GM23338 (cell line): ENCODE measurements around the gene ACAD9. TPM values are rescaled to one million over a fixed set of nuclear protein-coding genes. Genes with fewer than 3 reads are reported as not detected.

Source experiments
- ATAC-seq: fragments of 200-7000 bp; cut with Tn5 transposase; 3 replicates; pipeline ENCODE4 v1.9.1; 2020
- DNase-seq: peaks from one replicate; pipeline ENCODE4 v3.0.0-alpha.2; 2015; ENCODE audit warnings: low spot score
- H2AFZ ChIP-seq: fragments of 200-600 bp; sonication (generic); 2 replicates; pipeline ENCODE4 v1.8.0; 2016; ENCODE audit warnings: antibody characterized with exemption, mild to moderate bottlenecking, moderate library complexity
- H3F3A ChIP-seq: fragments of 200-600 bp; sonication (generic); replicated peaks from 2 replicates; pipeline ENCODE4 v1.8.0; 2017; ENCODE audit warnings: antibody characterized with exemption, mixed run types, low read depth
- H3K27ac ChIP-seq: fragments of 200-600 bp; sonication (generic); 2 replicates; pipeline ENCODE4 v1.6.1; 2016; ENCODE audit warnings: low read depth
- H3K27me3 ChIP-seq: fragments of 200-600 bp; sonication (generic); 2 replicates; pipeline ENCODE4 v1.8.0; 2016; ENCODE audit warnings: mild to moderate bottlenecking, mixed run types, moderate library complexity; ENCODE audit not compliant: insufficient read depth
- H3K36me3 ChIP-seq: fragments of 200-600 bp; sonication (generic); 2 replicates; pipeline ENCODE4 v1.8.0; 2016; ENCODE audit warnings: mild to moderate bottlenecking; ENCODE audit not compliant: insufficient read depth
- H3K4me1 ChIP-seq: fragments of 200-600 bp; sonication (generic); 2 replicates; pipeline ENCODE4 v1.8.0; 2016; ENCODE audit warnings: mild to moderate bottlenecking, moderate library complexity; ENCODE audit not compliant: insufficient read depth
- H3K4me2 ChIP-seq: fragments of 200-600 bp; sonication (generic); 2 replicates; pipeline ENCODE4 v1.7.1; 2017; ENCODE audit warnings: mixed run types
- H3K4me3 ChIP-seq: fragments of 200-600 bp; sonication (generic); 2 replicates; pipeline ENCODE4 v1.6.1; 2016; ENCODE audit warnings: mixed run types
- H3K79me2 ChIP-seq: fragments of 200-600 bp; sonication (generic); replicated peaks from 2 replicates; pipeline ENCODE4 v1.8.0; 2017; ENCODE audit warnings: mild to moderate bottlenecking; ENCODE audit not compliant: insufficient read depth
- H3K9me2 ChIP-seq: fragments of 200-600 bp; sonication (generic); 2 replicates; pipeline ENCODE4 v1.8.0; 2017; ENCODE audit not compliant: insufficient read depth
- H4K20me1 ChIP-seq: fragments of 200-600 bp; sonication (generic); replicated peaks from 2 replicates; pipeline ENCODE4 v1.8.0; 2017; ENCODE audit warnings: mild to moderate bottlenecking; ENCODE audit not compliant: insufficient read depth
- H3K27ac Mint-ChIP-seq: 2 replicates; pipeline ENCODE4 v1.8.0; 2020; ENCODE audit warnings: inconsistent platforms, mild to moderate bottlenecking, moderate library complexity, mixed read lengths
- H3K27me3 Mint-ChIP-seq: 3 replicates; pipeline ENCODE4 v1.8.0; 2022; ENCODE audit warnings: low read depth, mild to moderate bottlenecking, moderate library complexity, mixed read lengths, inconsistent platforms; ENCODE audit not compliant: insufficient read depth, poor library complexity
- H3K36me3 Mint-ChIP-seq: 3 replicates; pipeline ENCODE4 v1.8.0; 2021; ENCODE audit warnings: low read depth, mild to moderate bottlenecking, inconsistent platforms, moderate library complexity, mixed read lengths
- H3K4me1 Mint-ChIP-seq: 3 replicates; pipeline ENCODE4 v1.8.0; 2020; ENCODE audit warnings: mild to moderate bottlenecking, inconsistent platforms, mixed read lengths
- H3K4me3 Mint-ChIP-seq: 3 replicates; pipeline ENCODE4 v1.8.0; 2021; ENCODE audit warnings: moderate library complexity, mild to moderate bottlenecking, inconsistent platforms, mixed read lengths
- H3K9me3 Mint-ChIP-seq: 3 replicates; pipeline ENCODE4 v1.8.0; 2020; ENCODE audit warnings: moderate library complexity, mild to moderate bottlenecking, inconsistent platforms, mixed read lengths
- CREB1 ChIP-seq: fragments of 250-450 bp; sonication (Bioruptor Pico); IDR thresholded peaks from 2 replicates; pipeline ENCODE4 v1.5.0; 2020; ENCODE audit warnings: low read depth, mild to moderate bottlenecking, moderate library complexity
- EZH2 ChIP-seq: fragments of 200-600 bp; sonication (generic); IDR thresholded peaks from one replicate; pipeline ENCODE4 v1.8.0; 2017; ENCODE audit warnings: antibody characterized with exemption, mild to moderate bottlenecking, low read depth; ENCODE audit not compliant: unreplicated experiment
- EZH2phosphoT487 ChIP-seq: fragments of 200-600 bp; sonication (generic); IDR thresholded peaks from one replicate; pipeline ENCODE4 v1.8.1; 2018; ENCODE audit warnings: antibody characterized with exemption; ENCODE audit not compliant: unreplicated experiment
- JUNB ChIP-seq: IDR thresholded peaks from one replicate; pipeline ENCODE4 v1.6.1; 2016; ENCODE audit warnings: antibody characterized with exemption; ENCODE audit not compliant: unreplicated experiment
- NANOG ChIP-seq: IDR thresholded peaks from 2 replicates; pipeline ENCODE4 v1.6.1; 2016; ENCODE audit warnings: antibody characterized with exemption, borderline replicate concordance
- POLR2AphosphoS5 ChIP-seq: IDR thresholded peaks from 2 replicates; pipeline ENCODE4 v1.6.1; 2016; ENCODE audit warnings: antibody characterized with exemption, low read depth
- STAT1 ChIP-seq: IDR thresholded peaks from one replicate; pipeline ENCODE4 v1.6.1; 2016; ENCODE audit warnings: antibody characterized with exemption; ENCODE audit not compliant: unreplicated experiment
- ZNF114 ChIP-seq: fragments of 250-450 bp; sonication (Bioruptor Pico); IDR thresholded peaks from 2 replicates; pipeline ENCODE4 v1.5.0; 2020; ENCODE audit warnings: mild to moderate bottlenecking, moderate library complexity
- ZNF331 ChIP-seq: fragments of 250-450 bp; sonication (Bioruptor Pico); IDR thresholded peaks from 2 replicates; pipeline ENCODE4 v1.5.0; 2020; ENCODE audit warnings: low read depth, mild to moderate bottlenecking, moderate library complexity
- polyA plus RNA-seq: library from polyadenylated mRNA; unstranded; fragments of >200 nt; fragmentation: Nextera tagmentation; extraction: Ambion mirVana; gene quantifications from 2 replicates; pipeline ENCODE4 v1.2.1, GENCODE V29; 2016
- total RNA-seq: library from RNA; depleted of rRNA; stranded (reverse); fragments of >200 nt; shearing (Covaris generic); gene quantifications from 2 replicates; pipeline ENCODE4 v1.2.3, GENCODE V29; 2014
- TF ChIP-seq, protein P1 (sequence below), 2 experiments: fragments of 200-600 bp in 1 of 2; sonication (generic) in 1 of 2; conservative IDR thresholded peaks; 2 replicates each; pipeline versions ENCODE4 v1.5.1 to v1.6.1; 2016 to 2017; ENCODE audit warnings: antibody characterized with exemption in 2 of 2, low read depth in 2 of 2, mild to moderate bottlenecking in 2 of 2, moderate library complexity in 1 of 2
- TF ChIP-seq, protein P2 (sequence below): IDR thresholded peaks from 2 replicates; pipeline ENCODE4 v1.6.1; 2016; ENCODE audit warnings: antibody characterized with exemption
- TF ChIP-seq, protein P3 (sequence below): IDR thresholded peaks from one replicate; pipeline ENCODE4 v1.6.1; 2018; ENCODE audit warnings: antibody characterized with exemption; ENCODE audit not compliant: unreplicated experiment
- TF ChIP-seq, protein P4 (sequence below): fragments of 250-450 bp; sonication (Bioruptor Pico); IDR thresholded peaks from 2 replicates; pipeline ENCODE4 v1.5.0; 2020; ENCODE audit warnings: mild to moderate bottlenecking, moderate library complexity

The ACAD9 gene
- total and polyA plus RNA-seq, 2 experiments from 2014 or later = 21.2 to 36.4 TPM

DNA sequence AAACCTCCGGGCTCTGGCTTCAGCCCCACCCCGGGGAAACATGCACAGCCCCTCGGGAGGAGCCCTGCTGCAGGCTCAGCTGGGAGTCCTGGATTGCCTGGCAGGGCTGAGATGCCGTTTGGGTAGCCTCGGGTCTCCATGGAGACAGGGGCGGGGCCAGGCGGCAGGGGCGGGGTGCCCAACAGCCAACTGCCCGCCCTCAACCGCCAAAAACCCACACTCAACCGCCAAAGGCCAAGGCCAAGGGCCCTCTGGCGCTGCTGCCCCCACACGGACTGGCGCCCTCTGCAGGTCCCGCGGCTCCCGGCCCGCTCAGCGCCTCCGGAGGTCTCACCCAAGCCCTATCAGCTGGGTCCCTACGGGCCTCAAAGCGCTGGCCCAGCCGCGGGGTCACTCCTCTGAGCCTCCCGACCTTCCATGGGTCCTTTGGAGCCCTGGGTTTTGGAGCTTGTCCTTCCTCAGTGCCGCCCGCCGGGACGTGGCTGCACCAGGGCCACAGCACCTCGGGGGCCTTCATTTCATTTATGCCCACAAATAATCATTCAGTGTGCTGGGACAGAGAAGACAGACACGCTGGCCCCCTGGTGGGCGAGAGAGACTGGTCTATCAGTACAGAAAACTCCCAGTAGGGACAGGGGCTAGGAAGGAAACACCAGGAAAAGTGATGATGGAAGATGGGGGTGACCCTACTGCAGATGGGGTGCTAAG, 33.5 kb upstream of the ACAD9 start:
- H3K27ac ChIP-seq = no peak overlapping the region
- H3K27ac Mint-ChIP-seq = no peak overlapping the region
- peak; percentile 88 for ATAC-seq

More for the DNA sequence above, 33.5 kb upstream of the ACAD9 start:
- peaks cover 3% of the 10 kb centered on the region for H3K36me3 Mint-ChIP-seq
- no peaks in the 10 kb centered on the region for H3K79me2 ChIP-seq
- TF ChIP-seq, protein P1, sequence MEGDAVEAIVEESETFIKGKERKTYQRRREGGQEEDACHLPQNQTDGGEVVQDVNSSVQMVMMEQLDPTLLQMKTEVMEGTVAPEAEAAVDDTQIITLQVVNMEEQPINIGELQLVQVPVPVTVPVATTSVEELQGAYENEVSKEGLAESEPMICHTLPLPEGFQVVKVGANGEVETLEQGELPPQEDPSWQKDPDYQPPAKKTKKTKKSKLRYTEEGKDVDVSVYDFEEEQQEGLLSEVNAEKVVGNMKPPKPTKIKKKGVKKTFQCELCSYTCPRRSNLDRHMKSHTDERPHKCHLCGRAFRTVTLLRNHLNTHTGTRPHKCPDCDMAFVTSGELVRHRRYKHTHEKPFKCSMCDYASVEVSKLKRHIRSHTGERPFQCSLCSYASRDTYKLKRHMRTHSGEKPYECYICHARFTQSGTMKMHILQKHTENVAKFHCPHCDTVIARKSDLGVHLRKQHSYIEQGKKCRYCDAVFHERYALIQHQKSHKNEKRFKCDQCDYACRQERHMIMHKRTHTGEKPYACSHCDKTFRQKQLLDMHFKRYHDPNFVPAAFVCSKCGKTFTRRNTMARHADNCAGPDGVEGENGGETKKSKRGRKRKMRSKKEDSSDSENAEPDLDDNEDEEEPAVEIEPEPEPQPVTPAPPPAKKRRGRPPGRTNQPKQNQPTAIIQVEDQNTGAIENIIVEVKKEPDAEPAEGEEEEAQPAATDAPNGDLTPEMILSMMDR (conservative IDR thresholded peaks at IDR 0.05; ENCODE audit: low read depth in 2 of 2) = peak; percentile 72 to 90
- no peak for TF ChIP-seq STAT1
- TF ChIP-seq JUNB = no peak
- TF ChIP-seq EZH2 = no peak
- TF ChIP-seq, protein P2, sequence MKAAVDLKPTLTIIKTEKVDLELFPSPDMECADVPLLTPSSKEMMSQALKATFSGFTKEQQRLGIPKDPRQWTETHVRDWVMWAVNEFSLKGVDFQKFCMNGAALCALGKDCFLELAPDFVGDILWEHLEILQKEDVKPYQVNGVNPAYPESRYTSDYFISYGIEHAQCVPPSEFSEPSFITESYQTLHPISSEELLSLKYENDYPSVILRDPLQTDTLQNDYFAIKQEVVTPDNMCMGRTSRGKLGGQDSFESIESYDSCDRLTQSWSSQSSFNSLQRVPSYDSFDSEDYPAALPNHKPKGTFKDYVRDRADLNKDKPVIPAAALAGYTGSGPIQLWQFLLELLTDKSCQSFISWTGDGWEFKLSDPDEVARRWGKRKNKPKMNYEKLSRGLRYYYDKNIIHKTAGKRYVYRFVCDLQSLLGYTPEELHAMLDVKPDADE = no peak
- TF ChIP-seq, protein P3, sequence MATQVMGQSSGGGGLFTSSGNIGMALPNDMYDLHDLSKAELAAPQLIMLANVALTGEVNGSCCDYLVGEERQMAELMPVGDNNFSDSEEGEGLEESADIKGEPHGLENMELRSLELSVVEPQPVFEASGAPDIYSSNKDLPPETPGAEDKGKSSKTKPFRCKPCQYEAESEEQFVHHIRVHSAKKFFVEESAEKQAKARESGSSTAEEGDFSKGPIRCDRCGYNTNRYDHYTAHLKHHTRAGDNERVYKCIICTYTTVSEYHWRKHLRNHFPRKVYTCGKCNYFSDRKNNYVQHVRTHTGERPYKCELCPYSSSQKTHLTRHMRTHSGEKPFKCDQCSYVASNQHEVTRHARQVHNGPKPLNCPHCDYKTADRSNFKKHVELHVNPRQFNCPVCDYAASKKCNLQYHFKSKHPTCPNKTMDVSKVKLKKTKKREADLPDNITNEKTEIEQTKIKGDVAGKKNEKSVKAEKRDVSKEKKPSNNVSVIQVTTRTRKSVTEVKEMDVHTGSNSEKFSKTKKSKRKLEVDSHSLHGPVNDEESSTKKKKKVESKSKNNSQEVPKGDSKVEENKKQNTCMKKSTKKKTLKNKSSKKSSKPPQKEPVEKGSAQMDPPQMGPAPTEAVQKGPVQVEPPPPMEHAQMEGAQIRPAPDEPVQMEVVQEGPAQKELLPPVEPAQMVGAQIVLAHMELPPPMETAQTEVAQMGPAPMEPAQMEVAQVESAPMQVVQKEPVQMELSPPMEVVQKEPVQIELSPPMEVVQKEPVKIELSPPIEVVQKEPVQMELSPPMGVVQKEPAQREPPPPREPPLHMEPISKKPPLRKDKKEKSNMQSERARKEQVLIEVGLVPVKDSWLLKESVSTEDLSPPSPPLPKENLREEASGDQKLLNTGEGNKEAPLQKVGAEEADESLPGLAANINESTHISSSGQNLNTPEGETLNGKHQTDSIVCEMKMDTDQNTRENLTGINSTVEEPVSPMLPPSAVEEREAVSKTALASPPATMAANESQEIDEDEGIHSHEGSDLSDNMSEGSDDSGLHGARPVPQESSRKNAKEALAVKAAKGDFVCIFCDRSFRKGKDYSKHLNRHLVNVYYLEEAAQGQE = no peak
- no peak for TF ChIP-seq ZNF331 (CRISPR knock-in tag)
- no peak for TF ChIP-seq POLR2AphosphoS5
- no peak for TF ChIP-seq NANOG
- peak; percentile 8; the same call in 1 of the 2 replicates for TF ChIP-seq CREB1 (CRISPR knock-in tag)
- TF ChIP-seq, protein P4, sequence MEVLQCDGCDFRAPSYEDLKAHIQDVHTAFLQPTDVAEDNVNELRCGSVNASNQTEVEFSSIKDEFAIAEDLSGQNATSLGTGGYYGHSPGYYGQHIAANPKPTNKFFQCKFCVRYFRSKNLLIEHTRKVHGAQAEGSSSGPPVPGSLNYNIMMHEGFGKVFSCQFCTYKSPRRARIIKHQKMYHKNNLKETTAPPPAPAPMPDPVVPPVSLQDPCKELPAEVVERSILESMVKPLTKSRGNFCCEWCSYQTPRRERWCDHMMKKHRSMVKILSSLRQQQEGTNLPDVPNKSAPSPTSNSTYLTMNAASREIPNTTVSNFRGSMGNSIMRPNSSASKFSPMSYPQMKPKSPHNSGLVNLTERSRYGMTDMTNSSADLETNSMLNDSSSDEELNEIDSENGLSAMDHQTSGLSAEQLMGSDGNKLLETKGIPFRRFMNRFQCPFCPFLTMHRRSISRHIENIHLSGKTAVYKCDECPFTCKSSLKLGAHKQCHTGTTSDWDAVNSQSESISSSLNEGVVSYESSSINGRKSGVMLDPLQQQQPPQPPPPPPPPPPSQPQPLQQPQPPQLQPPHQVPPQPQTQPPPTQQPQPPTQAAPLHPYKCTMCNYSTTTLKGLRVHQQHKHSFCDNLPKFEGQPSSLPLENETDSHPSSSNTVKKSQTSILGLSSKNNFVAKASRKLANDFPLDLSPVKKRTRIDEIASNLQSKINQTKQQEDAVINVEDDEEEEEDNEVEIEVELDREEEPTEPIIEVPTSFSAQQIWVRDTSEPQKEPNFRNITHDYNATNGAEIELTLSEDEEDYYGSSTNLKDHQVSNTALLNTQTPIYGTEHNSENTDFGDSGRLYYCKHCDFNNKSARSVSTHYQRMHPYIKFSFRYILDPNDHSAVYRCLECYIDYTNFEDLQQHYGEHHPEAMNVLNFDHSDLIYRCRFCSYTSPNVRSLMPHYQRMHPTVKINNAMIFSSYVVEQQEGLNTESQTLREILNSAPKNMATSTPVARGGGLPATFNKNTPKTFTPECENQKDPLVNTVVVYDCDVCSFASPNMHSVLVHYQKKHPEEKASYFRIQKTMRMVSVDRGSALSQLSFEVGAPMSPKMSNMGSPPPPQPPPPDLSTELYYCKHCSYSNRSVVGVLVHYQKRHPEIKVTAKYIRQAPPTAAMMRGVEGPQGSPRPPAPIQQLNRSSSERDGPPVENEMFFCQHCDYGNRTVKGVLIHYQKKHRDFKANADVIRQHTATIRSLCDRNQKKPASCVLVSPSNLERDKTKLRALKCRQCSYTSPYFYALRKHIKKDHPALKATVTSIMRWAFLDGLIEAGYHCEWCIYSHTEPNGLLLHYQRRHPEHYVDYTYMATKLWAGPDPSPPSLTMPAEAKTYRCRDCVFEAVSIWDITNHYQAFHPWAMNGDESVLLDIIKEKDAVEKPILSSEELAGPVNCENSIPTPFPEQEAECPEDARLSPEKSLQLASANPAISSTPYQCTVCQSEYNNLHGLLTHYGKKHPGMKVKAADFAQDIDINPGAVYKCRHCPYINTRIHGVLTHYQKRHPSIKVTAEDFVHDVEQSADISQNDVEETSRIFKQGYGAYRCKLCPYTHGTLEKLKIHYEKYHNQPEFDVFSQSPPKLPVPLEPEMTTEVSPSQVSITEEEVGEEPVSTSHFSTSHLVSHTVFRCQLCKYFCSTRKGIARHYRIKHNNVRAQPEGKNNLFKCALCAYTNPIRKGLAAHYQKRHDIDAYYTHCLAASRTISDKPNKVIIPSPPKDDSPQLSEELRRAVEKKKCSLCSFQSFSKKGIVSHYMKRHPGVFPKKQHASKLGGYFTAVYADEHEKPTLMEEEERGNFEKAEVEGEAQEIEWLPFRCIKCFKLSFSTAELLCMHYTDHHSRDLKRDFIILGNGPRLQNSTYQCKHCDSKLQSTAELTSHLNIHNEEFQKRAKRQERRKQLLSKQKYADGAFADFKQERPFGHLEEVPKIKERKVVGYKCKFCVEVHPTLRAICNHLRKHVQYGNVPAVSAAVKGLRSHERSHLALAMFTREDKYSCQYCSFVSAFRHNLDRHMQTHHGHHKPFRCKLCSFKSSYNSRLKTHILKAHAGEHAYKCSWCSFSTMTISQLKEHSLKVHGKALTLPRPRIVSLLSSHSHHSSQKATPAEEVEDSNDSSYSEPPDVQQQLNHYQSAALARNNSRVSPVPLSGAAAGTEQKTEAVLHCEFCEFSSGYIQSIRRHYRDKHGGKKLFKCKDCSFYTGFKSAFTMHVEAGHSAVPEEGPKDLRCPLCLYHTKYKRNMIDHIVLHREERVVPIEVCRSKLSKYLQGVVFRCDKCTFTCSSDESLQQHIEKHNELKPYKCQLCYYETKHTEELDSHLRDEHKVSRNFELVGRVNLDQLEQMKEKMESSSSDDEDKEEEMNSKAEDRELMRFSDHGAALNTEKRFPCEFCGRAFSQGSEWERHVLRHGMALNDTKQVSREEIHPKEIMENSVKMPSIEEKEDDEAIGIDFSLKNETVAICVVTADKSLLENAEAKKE (CRISPR knock-in tag) = no peak
- no peak for TF ChIP-seq EZH2phosphoT487
- no peak for TF ChIP-seq ZNF114 (CRISPR knock-in tag)
- H4K20me1 ChIP-seq = no peaks in the 10 kb centered on the region
- H3K4me3 ChIP-seq = peak overlapping the region; percentile 47
- peaks cover 14% of the 10 kb centered on the region; the same call in 1 of the 2 replicates for H3K4me1 ChIP-seq
- H3K4me2 ChIP-seq = peak overlapping the region; percentile 79
- peak overlapping the region; percentile 94 for H2AFZ ChIP-seq
- peak overlapping the region; percentile 61 for H3K4me3 Mint-ChIP-seq
- H3K9me3 Mint-ChIP-seq = peaks cover 12% of the 10 kb centered on the region
- no peaks in the 10 kb centered on the region for H3K9me2 ChIP-seq
- no peaks in the 10 kb centered on the region for H3K27me3 ChIP-seq
- H3K27me3 Mint-ChIP-seq = peaks cover 13% of the 10 kb centered on the region
- H3K4me1 Mint-ChIP-seq = peaks cover 19% of the 10 kb centered on the region
- H3K36me3 ChIP-seq = no peaks in the 10 kb centered on the region
- peak; percentile 96 for DNase-seq
- 0 out of 2 replicates have a peak, but pooled peaks cover 3% of the 10 kb centered on the region for H3F3A ChIP-seq
